Loucy (cell line): Measurements from ENCODE around the gene COG4.

ENCODE experiments used
- H2AFZ ChIP-seq: fragments of 200-600 bp; sonication (generic); 2 replicates; pipeline ENCODE4 v1.6.0; 2016; ENCODE audit warnings: antibody characterized with exemption, mild to moderate bottlenecking, low read length, moderate library complexity
- H3F3A ChIP-seq: fragments of 200-600 bp; 2 replicates; pipeline ENCODE4 v1.6.0; 2016; ENCODE audit warnings: antibody characterized with exemption, low read depth, mild to moderate bottlenecking
- H3K27me3 ChIP-seq: fragments of 200-600 bp; sonication (generic); 2 replicates; pipeline ENCODE4 v1.6.1; 2014; ENCODE audit warnings: low read length, mild to moderate bottlenecking; ENCODE audit not compliant: insufficient read depth, poor library complexity, severe bottlenecking
- H3K36me3 ChIP-seq: fragments of 200-600 bp; sonication (generic); 2 replicates; pipeline ENCODE4 v1.6.1; 2016; ENCODE audit warnings: low read length; ENCODE audit not compliant: insufficient read depth
- H3K4me1 ChIP-seq: fragments of 200-600 bp; sonication (generic); 2 replicates; pipeline ENCODE4 v1.5.1; 2014; ENCODE audit warnings: low read length, mild to moderate bottlenecking; ENCODE audit not compliant: insufficient read depth, poor library complexity, severe bottlenecking
- H3K4me2 ChIP-seq: fragments of 200-600 bp; sonication (generic); 2 replicates; pipeline ENCODE4 v1.6.0; 2014; ENCODE audit warnings: antibody characterized with exemption, low read length, low read depth, mild to moderate bottlenecking; ENCODE audit not compliant: poor library complexity, severe bottlenecking
- H3K4me3 ChIP-seq: fragments of 200-600 bp; sonication (generic); 2 replicates; pipeline ENCODE4 v1.5.1; 2014; ENCODE audit warnings: low read length, mild to moderate bottlenecking, mixed read lengths; ENCODE audit not compliant: poor library complexity, severe bottlenecking
- H3K79me2 ChIP-seq: fragments of 200-600 bp; sonication (generic); 2 replicates; pipeline ENCODE4 v1.6.1; 2014; ENCODE audit warnings: low read length; ENCODE audit not compliant: insufficient read depth
- H3K9ac ChIP-seq: fragments of 200-600 bp; sonication (generic); 2 replicates; pipeline ENCODE4 v1.6.0; 2014; ENCODE audit warnings: mild to moderate bottlenecking, low read depth, low read length, moderate library complexity; ENCODE audit not compliant: poor library complexity, severe bottlenecking
- H3K9me2 ChIP-seq: fragments of 200-600 bp; sonication (generic); replicated peaks from 2 replicates; pipeline ENCODE4 v1.6.1; 2016; ENCODE audit warnings: low read depth, low read length, mixed read lengths
- H3K9me3 ChIP-seq: fragments of 200-600 bp; sonication (generic); 2 replicates; pipeline ENCODE4 v1.6.1; 2014; ENCODE audit warnings: mild to moderate bottlenecking, antibody characterized with exemption, low read length, low read depth; ENCODE audit not compliant: insufficient read depth
- H4K20me1 ChIP-seq: fragments of 200-600 bp; sonication (generic); 2 replicates; pipeline ENCODE4 v1.6.0; 2014; ENCODE audit warnings: antibody characterized with exemption, low read length, mild to moderate bottlenecking; ENCODE audit not compliant: insufficient read depth, poor library complexity, severe bottlenecking
- CTCF ChIP-seq: fragments of 200-600 bp; sonication (generic); conservative IDR thresholded peaks from 2 replicates; pipeline ENCODE4 v1.5.1; 2014; ENCODE audit warnings: mild to moderate bottlenecking, antibody characterized with exemption, low read length
- EZH2phosphoT487 ChIP-seq: fragments of 200-600 bp; IDR thresholded peaks from 2 replicates; pipeline ENCODE4 v1.6.1; 2018; ENCODE audit warnings: antibody characterized with exemption, mild to moderate bottlenecking, moderate library complexity, borderline replicate concordance

The COG4 gene

GRCh38 chr16:70432356-70432722 lies 91.0 kb downstream of the COG4 start:
- H4K20me1 ChIP-seq: peaks cover 4% of the 10 kb centered on the region
- TF ChIP-seq EZH2phosphoT487 (no peak), CTCF (no peak)
- H3K4me3 ChIP-seq: peak overlapping the region; percentile 38
- no peaks in the 10 kb centered on the region for H3K36me3 ChIP-seq
- peaks cover 76% of the 10 kb centered on the region for H3K79me2 ChIP-seq
- H3K9me3 ChIP-seq: no peaks in the 10 kb centered on the region
- H3K9me2 ChIP-seq: no peaks in the 10 kb centered on the region
- H3K4me2 ChIP-seq: peak overlapping the region; percentile 45
- H2AFZ ChIP-seq: no peak overlapping the region
- peaks cover 69% of the 10 kb centered on the region for H3K4me1 ChIP-seq
- H3F3A ChIP-seq: peaks cover 6% of the 10 kb centered on the region; the same call in 1 of the 2 replicates
- H3K9ac ChIP-seq: peak overlapping the region; percentile 44
- no peaks in the 10 kb centered on the region for H3K27me3 ChIP-seq

GRCh38 chr16:70430667-70431536 lies 92.5 kb downstream of the COG4 start:
- Histone ChIP-seq H3F3A (0 out of 2 replicates have a peak, but pooled peaks cover 3% of the 10 kb centered on the region), H3K4me1 (peaks cover 62% of the 10 kb centered on the region), H2AFZ (peak overlapping the region; percentile 66; the same call in 1 of the 2 replicates), H3K9me3 (no peaks in the 10 kb centered on the region), H3K9ac (peak overlapping the region; percentile 81), H4K20me1 (no peaks in the 10 kb centered on the region), H3K4me3 (peak overlapping the region; percentile 70), H3K4me2 (peak overlapping the region; percentile 90), H3K9me2 (no peaks in the 10 kb centered on the region), H3K79me2 (peaks cover 71% of the 10 kb centered on the region), H3K27me3 (no peaks in the 10 kb centered on the region), H3K36me3 (no peaks in the 10 kb centered on the region)
- TF ChIP-seq CTCF: no peak
- no peak for TF ChIP-seq EZH2phosphoT487
